GM13976 (cell line): ENCODE measurements around the gene OVCA2.

Experiments used
- DNase-seq: peaks from one replicate; pipeline ENCODE4 v3.0.0; 2012; ENCODE audit warnings: low spot score
- CTCF ChIP-seq: IDR thresholded peaks from 2 replicates; pipeline ENCODE4 v1.5.1; 2012; ENCODE audit warnings: borderline replicate concordance, mild to moderate bottlenecking; ENCODE audit not compliant: insufficient read depth; ENCODE audit errors: extremely low read depth, missing control alignments, control extremely low read depth
- in situ Hi-C: fragments of 300-500 bp; cut with MboI; formaldehyde crosslinking; loops from one replicate; pipeline ENCODE4 v1.12.0; 2022; ENCODE audit warnings: low sequenced_read_pairs, mixed read lengths, inconsistent platforms; ENCODE audit not compliant: unreplicated experiment

Gene OVCA2

GRCh38 chr17:2053380-2054261 is 11.8 kb downstream of the OVCA2 start:
- peak; percentile 87 for TF ChIP-seq CTCF
- peak; percentile 84 for DNase-seq
- in situ Hi-C loops = no loop called here

GRCh38 chr17:2054262-2054511 is 12.4 kb downstream of the OVCA2 start:
- in situ Hi-C loops = no loop called here
- TF ChIP-seq CTCF = no peak
- no peak for DNase-seq

GRCh38 chr17:2054512-2055291 is 12.9 kb downstream of the OVCA2 start, which contains the start of gene HIC1:
TSS of gene HIC1 (plus strand) at chr17:2055103. CDS start at chr17:2056691, 1,588 bp downstream.
- in situ Hi-C loops = no loop called here
- DNase-seq = peak; percentile 85
- peak; percentile 95 for TF ChIP-seq CTCF

- in situ Hi-C loops = no loop called here
- DNase-seq = peak; percentile 80
- TF ChIP-seq CTCF = no peak
Observed at GRCh38 chr17:2055292-2056205, 13.7 kb downstream of the OVCA2 start.

- peak; percentile 64 for DNase-seq
- TF ChIP-seq CTCF = peak; percentile 45
- in situ Hi-C loops = no loop called here
Observed at GRCh38 chr17:2056206-2057174, 14.7 kb downstream of the OVCA2 start.
